Lower lobe of right lung (tissue), 2 donors: ENCODE results near the gene POMT1. TPM values are rescaled to one million over a fixed set of nuclear protein-coding genes. Genes with fewer than 3 reads are reported as not detected.

Experiments used
- ATAC-seq, 2 donors: fragments of 200-7000 bp; cut with Tn5 transposase; one replicate each; pipeline ENCODE4 v1.9.1; 2020 to 2022; ENCODE audit warnings: mild to moderate bottlenecking in 2 of 2, moderate library complexity in 2 of 2
- DNase-seq: peaks from one replicate; pipeline ENCODE4 v3.0.0-alpha.2; 2020
- H3K27ac ChIP-seq: fragments of 200-600 bp; one replicate; pipeline ENCODE4 v1.8.0; 2022
- H3K27me3 ChIP-seq: fragments of 200-600 bp; one replicate; pipeline ENCODE4 v1.8.0; 2022; ENCODE audit warnings: low read depth
- H3K36me3 ChIP-seq: fragments of 200-600 bp; one replicate; pipeline ENCODE4 v1.8.0; 2022; ENCODE audit warnings: mild to moderate bottlenecking
- H3K4me1 ChIP-seq: fragments of 200-600 bp; one replicate; pipeline ENCODE4 v1.8.0; 2022
- H3K4me3 ChIP-seq: fragments of 200-600 bp; one replicate; pipeline ENCODE4 v1.8.0; 2022; ENCODE audit warnings: mild to moderate bottlenecking
- H3K9me3 ChIP-seq: fragments of 200-600 bp; one replicate; pipeline ENCODE4 v1.8.0; 2022
- intact Hi-C: fragments of 100-400 bp; cut with DNase I; formaldehyde crosslinking; loops from one replicate; pipeline ENCODE4 v1.11.0; 2022
- total RNA-seq: library from RNA; stranded (reverse); fragmentation: NEBNext Ultra II Directional; extraction: Animal tissue kit (Norgen Biotek cat#: 25700); gene quantifications from one replicate; pipeline ENCODE4 v1.2.1, GENCODE V29; 2021
- TF ChIP-seq, protein P1 (sequence below): fragments of 200-600 bp; IDR thresholded peaks from one replicate; pipeline ENCODE4 v1.8.0; 2022; ENCODE audit warnings: antibody characterized with exemption, mild to moderate bottlenecking
- donor health status: DM: no; HTN: yes; CAD: no; lungs with severe emphysema.

POMT1 gene
- total RNA-seq, 1 donor from 2014 or later, result 25.9 TPM

DNA sequence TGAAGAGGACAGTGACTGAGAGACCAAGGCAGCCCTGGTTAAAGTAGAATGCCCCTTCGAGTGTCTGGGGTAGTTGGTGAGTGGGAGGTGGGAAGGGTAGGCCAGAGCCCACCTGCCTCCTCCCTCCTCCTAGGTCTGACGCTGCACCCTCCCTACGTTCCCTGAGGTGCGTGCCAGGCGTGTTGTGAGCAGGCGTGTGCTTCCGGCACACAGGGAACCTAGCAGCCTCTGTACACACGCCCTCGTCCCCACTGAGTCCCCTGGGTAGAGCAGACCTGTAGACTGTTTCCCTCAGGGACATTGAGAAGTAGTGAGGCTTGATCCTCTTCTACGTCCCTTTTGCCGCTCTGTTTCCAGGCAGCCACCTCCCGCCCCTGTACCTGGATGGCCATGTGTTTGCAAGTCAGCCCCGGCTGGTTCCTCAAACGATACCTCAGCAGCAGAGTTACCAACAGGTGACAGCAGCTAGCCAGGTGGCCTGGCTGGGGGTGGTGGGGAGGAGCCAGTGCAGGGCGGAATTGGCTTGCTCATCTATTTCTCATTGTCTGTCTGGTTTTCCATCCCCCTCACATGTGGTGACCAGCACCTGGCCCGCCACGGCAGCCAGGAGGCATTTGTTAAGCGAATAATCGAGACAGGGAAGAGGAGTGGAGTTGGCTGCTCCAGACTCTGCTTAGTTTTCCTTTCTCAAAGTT lies 16.8 kb upstream of the POMT1 start:
- Histone ChIP-seq H3K9me3 (no peaks in the 10 kb centered on the region), H3K36me3 (peaks cover 100% of the 10 kb centered on the region), H3K4me1 (no peaks in the 10 kb centered on the region), H3K4me3 (no peak overlapping the region), H3K27me3 (no peaks in the 10 kb centered on the region), H3K27ac (no peak overlapping the region)
- intact Hi-C loops, result no loop called here
- TF ChIP-seq, protein P1, sequence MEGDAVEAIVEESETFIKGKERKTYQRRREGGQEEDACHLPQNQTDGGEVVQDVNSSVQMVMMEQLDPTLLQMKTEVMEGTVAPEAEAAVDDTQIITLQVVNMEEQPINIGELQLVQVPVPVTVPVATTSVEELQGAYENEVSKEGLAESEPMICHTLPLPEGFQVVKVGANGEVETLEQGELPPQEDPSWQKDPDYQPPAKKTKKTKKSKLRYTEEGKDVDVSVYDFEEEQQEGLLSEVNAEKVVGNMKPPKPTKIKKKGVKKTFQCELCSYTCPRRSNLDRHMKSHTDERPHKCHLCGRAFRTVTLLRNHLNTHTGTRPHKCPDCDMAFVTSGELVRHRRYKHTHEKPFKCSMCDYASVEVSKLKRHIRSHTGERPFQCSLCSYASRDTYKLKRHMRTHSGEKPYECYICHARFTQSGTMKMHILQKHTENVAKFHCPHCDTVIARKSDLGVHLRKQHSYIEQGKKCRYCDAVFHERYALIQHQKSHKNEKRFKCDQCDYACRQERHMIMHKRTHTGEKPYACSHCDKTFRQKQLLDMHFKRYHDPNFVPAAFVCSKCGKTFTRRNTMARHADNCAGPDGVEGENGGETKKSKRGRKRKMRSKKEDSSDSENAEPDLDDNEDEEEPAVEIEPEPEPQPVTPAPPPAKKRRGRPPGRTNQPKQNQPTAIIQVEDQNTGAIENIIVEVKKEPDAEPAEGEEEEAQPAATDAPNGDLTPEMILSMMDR, result no peak
- ATAC-seq, result no peak
- peak; percentile 18 for DNase-seq

DNA sequence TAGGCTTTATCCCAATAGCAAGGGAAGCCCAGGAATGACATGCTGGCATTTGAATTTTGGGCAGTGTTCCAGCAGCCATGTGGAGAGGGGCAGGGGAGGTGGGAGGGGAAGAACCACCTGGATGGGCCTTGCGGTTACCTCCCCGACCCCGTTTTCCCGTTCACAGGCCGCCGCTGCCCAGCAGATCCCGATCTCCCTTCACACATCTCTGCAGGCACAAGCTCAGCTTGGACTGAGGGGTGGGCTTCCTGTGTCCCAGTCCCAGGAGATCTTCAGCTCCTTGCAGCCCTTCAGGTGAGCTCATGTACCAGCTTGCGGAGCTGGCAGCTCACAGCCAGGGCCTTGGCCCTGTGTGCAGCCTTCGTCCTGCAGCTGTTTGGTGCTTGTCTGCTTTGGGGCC lies 15.7 kb upstream of the POMT1 start:
- Histone ChIP-seq H3K4me1 (no peaks in the 10 kb centered on the region), H3K36me3 (peaks cover 100% of the 10 kb centered on the region), H3K4me3 (no peak overlapping the region), H3K27ac (no peak overlapping the region), H3K9me3 (no peaks in the 10 kb centered on the region), H3K27me3 (no peaks in the 10 kb centered on the region)
- intact Hi-C loops, result no loop called here
- ATAC-seq, result no peak
- TF ChIP-seq, protein P1, result no peak
- DNase-seq, result no peak

GRCh38 chr9:131487621-131488031 lies 15.1 kb upstream of the POMT1 start:
- DNase-seq, result no peak
- no peak for ATAC-seq
- TF ChIP-seq, protein P1, result no peak

GRCh38 chr9:131490514-131490913 lies 12.2 kb upstream of the POMT1 start:
- peaks cover 100% of the 10 kb centered on the region for H3K36me3 ChIP-seq
- DNase-seq, result no peak
- intact Hi-C loops, result no loop called here

More at GRCh38 chr9:131487621-131488031, 15.1 kb upstream of the POMT1 start:
- Histone ChIP-seq H3K9me3 (no peaks in the 10 kb centered on the region), H3K4me1 (no peaks in the 10 kb centered on the region), H3K27ac (no peak overlapping the region), H3K36me3 (peaks cover 100% of the 10 kb centered on the region), H3K4me3 (no peak overlapping the region), H3K27me3 (no peaks in the 10 kb centered on the region)
- intact Hi-C loops, result no loop called here

GRCh38 chr9:131491001-131491710 lies 11.6 kb upstream of the POMT1 start:
- TF ChIP-seq, protein P1, result no peak
- no peak for DNase-seq
- Histone ChIP-seq H3K27ac (no peak overlapping the region), H3K36me3 (peaks cover 100% of the 10 kb centered on the region), H3K4me1 (no peaks in the 10 kb centered on the region), H3K9me3 (no peaks in the 10 kb centered on the region), H3K27me3 (no peaks in the 10 kb centered on the region), H3K4me3 (no peak overlapping the region)
- intact Hi-C loops, result no loop called here
- ATAC-seq, result no peak

More at GRCh38 chr9:131490514-131490913, 12.2 kb upstream of the POMT1 start:
- Histone ChIP-seq H3K27me3 (no peaks in the 10 kb centered on the region), H3K4me3 (no peak overlapping the region), H3K9me3 (no peaks in the 10 kb centered on the region), H3K27ac (no peak overlapping the region), H3K4me1 (no peaks in the 10 kb centered on the region)
- ATAC-seq, result no peak
- TF ChIP-seq, protein P1, result no peak
